Spleen (tissue), 7 donors: Measurements from ENCODE around the gene CSMD2.

Source experiments
- POLR2A ChIP-seq, 3 donors: fragments of 450-650 bp; IDR thresholded peaks; one replicate each; pipeline ENCODE4 v1.5.1; 2017; ENCODE audit warnings: antibody characterized with exemption in 3 of 3, mild to moderate bottlenecking in 1 of 3
- TF ChIP-seq, protein P1 (sequence below), 11 experiments: fragments of 200-600 bp in 7 of 11; fragments of 450-650 bp in 4 of 11; sonication (generic) in 4 of 11; IDR thresholded peaks in 8 of 11; conservative IDR thresholded peaks in 3 of 11; 1 replicate in 7 of 11; 2 replicates in 4 of 11; pipeline versions ENCODE4 v1.4.0 to v1.8.0; 2016 to 2021; ENCODE audit warnings: antibody characterized with exemption in 11 of 11, inconsistent platforms in 4 of 11, mild to moderate bottlenecking in 1 of 11
- donor health status: DM: no; HTN: no; CAD: no; lungs with moderate emphysema.
- donor health status: DM: no; HTN: no; CAD: no.
- donor health status: DM: no; HTN: no; CAD: no.

GRCh38 chr1:33659641-33660040, 505.4 kb downstream of the CSMD2 start:
- TF ChIP-seq, protein P1, sequence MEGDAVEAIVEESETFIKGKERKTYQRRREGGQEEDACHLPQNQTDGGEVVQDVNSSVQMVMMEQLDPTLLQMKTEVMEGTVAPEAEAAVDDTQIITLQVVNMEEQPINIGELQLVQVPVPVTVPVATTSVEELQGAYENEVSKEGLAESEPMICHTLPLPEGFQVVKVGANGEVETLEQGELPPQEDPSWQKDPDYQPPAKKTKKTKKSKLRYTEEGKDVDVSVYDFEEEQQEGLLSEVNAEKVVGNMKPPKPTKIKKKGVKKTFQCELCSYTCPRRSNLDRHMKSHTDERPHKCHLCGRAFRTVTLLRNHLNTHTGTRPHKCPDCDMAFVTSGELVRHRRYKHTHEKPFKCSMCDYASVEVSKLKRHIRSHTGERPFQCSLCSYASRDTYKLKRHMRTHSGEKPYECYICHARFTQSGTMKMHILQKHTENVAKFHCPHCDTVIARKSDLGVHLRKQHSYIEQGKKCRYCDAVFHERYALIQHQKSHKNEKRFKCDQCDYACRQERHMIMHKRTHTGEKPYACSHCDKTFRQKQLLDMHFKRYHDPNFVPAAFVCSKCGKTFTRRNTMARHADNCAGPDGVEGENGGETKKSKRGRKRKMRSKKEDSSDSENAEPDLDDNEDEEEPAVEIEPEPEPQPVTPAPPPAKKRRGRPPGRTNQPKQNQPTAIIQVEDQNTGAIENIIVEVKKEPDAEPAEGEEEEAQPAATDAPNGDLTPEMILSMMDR (IDR thresholded peaks at IDR 0.05 in 8 of 11, conservative IDR thresholded peaks at IDR 0.05 in 3 of 11) = no peak
- TF ChIP-seq POLR2A (IDR thresholded peaks at IDR 0.05) = no peak
